GM19324 (cell line): Measurements from ENCODE around the gene TRIM17.

Source experiments
- ATAC-seq: cut with Tn5 transposase; IDR thresholded peaks from one replicate; pipeline ENCODE4 v1.9.1; 2021; ENCODE audit warnings: mild to moderate bottlenecking, moderate library complexity; ENCODE audit not compliant: unreplicated experiment, low FRiP score

The TRIM17 gene

GRCh38 chr1:228405200-228405978 lies 11.3 kb downstream of the TRIM17 start:
- ATAC-seq, result no peak

DNA sequence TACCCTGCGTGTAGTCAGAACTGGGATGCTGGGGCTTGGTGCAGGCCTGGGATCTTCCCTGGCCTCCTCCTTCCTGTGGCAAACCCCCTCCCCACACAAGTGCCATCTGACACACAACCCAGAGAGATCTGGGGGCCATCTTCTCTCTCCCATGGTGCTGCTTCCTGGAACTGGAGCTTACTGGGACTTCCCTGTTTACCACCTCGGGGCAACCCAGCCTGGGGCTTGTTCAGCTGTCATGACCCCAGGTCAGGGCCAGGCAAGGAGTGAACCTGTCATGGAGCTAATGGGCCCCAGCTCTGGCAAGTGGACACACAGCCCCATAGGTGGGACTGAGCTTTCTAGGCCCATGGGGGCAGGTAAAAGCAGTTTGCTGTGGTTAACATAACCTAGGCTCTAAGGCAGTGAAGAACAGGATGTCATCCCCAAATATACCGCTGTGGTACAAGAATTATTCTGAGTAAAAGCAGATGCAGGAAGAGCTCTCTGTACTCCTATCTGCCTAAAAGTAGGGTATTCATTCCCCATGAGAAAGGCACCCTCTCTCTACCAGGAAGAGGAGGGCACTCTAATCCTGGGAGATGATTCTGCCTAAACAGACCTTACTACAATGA lies 12.4 kb downstream of the TRIM17 start:
- ATAC-seq, result no peak

GRCh38 chr1:228403231-228403631 lies 13.4 kb downstream of the TRIM17 start:
- no peak for ATAC-seq

GRCh38 chr1:228402641-228403025 lies 14.0 kb downstream of the TRIM17 start:
- ATAC-seq, result no peak

DNA sequence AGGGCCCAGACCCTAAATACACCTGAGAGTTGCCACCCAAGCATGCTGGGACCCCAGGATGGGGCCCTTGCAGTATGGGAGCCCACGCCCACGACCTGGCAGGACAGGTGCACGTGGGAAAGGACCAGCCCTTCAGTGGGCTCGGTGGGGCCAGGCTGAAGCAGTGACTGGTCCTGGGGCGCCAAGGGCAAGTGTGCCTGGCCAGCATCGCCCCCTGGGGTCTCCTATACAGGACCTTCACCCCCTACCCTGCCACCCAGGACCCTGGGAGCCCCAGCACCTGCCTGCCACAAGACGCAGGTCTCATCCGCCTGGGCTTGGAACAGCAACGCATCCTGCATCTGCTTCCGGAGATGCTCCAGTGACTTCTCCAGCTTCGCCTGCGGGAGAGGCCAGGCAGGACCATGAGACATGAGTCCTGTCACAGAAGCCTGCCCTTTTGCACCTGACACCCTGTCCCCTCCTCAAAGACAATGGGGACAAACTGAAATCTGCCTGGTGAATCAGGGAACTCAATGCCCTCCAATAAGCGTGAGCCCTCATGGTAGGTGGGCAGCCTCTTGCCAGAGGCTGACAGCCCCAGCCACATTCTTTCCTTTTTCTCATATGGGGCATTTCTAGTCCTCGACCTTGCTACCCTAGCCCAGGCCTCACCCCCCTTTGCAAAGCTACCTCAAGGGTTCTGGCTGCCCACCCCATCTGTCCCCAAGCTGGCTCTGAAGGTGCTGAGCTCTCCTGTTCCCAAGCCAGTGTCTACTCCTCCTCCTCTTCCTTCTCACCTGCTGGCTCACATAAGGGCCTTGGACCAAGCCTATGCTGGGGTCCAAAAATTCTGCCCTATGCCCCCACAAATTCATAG lies 14.7 kb downstream of the TRIM17 start:
- ATAC-seq, result no peak

GRCh38 chr1:228400692-228401454 lies 15.8 kb downstream of the TRIM17 start:
- no peak for ATAC-seq

GRCh38 chr1:228400237-228400651 lies 16.4 kb downstream of the TRIM17 start:
- ATAC-seq, result no peak

DNA sequence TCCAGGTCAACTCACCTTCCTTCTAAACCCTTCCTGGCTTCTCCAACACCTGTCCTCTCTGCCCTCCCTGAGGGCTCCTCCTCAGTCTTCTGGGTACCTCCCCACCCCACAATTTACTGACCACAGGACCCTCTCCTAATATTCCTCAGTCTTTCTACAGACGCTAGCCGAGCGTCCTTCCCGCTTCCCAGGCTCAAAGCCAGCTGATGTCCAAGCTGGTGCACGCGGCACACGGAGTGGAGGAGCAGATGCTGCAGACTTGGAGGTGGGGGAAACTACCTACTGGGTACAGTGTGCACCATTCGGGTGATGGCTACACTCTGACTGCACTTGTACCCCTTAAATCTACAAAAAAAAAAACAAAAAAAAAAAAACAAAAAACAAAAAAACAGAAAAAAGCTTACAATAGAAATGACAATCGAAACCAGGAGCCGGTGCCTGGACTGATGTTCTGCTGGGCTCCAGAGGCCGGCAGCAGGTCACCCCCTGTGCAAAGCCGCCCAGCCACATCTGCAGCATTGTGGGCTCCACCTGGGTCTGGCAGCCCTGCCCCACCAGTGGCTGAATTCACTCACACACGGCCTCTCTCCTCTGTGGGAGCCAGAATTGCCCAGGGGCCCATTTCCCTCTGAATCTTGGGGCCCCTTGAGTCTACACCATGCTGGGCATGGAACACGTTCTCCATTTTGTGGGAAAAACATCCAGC lies 17.0 kb downstream of the TRIM17 start:
- ATAC-seq, result no peak

GRCh38 chr1:228398741-228399461 lies 17.8 kb downstream of the TRIM17 start:
- no peak for ATAC-seq

- no peak for ATAC-seq
These were observed 18.7 kb downstream of the TRIM17 start for GRCh38 chr1:228397966-228398365.

GRCh38 chr1:228396770-228397662 lies 19.6 kb downstream of the TRIM17 start:
- ATAC-seq, result no peak

DNA sequence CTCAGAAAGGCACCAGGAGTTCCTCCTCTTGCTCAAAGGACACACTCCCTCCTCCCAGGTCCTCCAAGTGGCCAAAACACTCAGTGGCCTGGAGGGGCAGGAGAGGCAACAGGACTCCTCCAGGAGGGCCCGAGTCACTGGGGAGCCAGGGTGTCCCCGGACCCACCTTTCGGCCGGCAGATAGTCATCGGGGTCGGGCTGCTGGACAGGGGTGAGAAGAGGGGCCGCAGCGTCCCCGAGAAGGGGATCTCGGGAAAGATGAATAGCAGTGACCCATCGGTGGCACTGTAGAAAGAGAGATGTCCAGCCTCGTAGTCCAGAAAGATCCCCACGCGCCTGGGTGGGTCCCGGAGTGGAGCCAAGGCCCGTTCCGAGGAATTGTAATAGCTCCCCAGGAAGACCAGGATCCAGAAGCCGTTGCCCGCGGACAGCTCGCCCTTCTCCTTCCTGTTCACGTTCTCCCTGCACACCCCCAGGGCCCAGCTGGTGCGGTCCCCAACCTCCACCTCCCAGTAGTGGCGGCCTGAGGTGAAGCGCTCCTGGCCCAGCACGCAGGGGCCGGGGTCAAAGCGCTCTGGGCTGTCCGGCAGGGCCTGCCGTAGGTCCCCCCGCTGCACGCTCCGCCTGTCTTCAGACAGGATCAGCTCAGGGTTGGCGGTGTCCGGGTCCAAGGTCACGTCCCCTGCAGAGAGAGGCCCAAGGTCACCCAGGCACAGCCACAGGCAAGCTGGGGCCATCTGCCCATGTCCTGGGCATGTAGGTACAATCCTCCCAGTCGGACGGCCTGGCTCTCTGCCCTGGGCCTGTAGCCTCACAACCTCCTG lies 21.9 kb downstream of the TRIM17 start:
- ATAC-seq, result no peak

GRCh38 chr1:228393811-228394570 lies 22.7 kb downstream of the TRIM17 start:
- no peak for ATAC-seq

GRCh38 chr1:228393268-228393701 lies 23.4 kb downstream of the TRIM17 start:
- ATAC-seq, result no peak

- ATAC-seq, result no peak
These were observed 24.3 kb downstream of the TRIM17 start for GRCh38 chr1:228392111-228392936.
